Activated CD4-positive, alpha-beta T cell treated with anti-CD3 and anti-CD28 coated beads, Interleukin-2, amount 50 U/mL, for 48 hours (primary cell): ENCODE results near the gene TTC39C.
A peak's percentile ranks its signal among the peaks of the same experiment; 100 is the strongest.

Experiments
- DNase-seq, 2 experiments: peaks; one replicate each; pipeline ENCODE4 v3.0.0-alpha.2; 2020

TTC39C gene

GRCh38 chr18:23992089-23992940, 22.2 kb upstream of the TTC39C start:
- peak; percentile 34 to 46 for DNase-seq

DNA sequence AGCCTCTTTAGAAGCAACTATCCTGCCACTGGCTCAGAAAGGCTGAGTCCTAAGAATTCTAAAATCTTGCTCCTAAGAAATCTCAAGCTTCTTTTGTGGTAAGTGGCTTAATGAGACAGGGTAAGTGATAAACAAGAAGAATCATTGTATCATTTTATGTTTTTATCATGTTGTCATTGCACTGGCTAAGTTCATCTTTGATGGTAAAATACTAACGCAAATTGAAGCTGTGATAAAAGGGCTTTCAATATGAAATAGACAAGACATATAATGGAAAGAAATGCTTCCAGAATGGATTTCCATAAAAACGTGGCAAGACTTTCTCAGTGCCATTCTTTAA, 21.6 kb upstream of the TTC39C start:
- no peak for DNase-seq

DNA sequence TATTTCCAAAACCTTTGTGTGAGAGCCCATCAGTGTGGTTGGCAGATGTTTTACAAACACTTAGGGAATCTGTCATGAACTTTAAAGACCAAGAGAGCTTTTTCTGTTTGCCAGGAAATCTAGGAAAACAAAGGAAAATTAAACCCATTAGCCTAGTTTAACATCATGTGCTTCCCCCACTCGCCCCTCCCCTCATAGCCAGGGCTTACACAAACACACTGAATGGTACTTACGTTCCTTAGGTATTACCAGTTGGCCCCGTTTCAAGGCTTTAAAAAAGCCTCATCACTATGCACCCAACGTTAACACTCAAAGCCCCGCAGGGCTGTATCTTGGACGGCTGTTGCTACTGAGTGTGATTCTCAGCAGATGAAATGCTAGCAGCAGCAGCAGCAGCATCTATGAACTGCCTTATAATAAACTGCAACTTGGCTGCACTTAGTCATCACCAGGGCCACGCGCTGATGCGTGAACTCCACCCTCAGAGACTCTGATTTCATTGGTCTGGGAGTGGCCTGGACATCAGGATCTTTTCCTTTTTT, 20.1 kb upstream of the TTC39C start:
- DNase-seq = peak; percentile 33 to 39

DNA sequence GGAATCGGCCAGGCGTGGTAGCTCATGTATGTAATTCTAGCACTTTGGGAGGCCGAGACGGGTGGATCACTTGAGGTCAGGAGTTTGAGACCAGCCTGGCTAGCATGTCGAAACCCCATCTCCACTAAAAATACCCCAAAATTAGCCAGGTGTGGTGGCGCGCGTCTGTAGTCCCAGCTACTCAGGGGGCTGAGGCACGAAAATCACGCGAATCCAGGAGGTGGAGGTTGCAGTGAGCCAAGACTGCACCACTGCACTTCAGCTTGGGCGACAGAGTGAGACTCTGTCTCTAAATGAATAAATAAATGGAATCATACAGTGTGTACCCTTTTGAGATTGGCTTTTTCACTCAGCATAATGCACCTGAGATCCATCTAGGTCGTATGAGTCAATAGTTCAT, 19.4 kb upstream of the TTC39C start:
- DNase-seq = no peak

DNA sequence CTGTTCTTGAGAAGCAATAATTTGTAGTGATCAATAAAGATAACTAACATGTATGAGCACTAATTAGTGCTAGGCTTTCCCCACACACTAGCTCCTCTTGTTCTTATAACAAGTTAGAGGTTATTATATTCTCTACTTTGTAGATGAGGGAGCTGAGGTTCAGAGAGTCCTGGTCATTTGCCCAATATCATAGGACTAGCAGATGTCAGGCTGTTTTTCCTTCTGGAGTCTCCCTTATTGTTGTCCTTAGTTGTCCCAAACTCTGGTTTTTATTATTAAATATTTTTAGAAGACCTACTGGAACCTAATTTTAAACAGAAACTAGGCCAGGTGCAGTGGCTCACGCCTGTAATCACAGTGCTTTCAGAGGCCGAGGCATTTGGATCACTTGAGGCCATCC, 16.5 kb upstream of the TTC39C start:
- no peak for DNase-seq

GRCh38 chr18:23998820-23999219, 15.7 kb upstream of the TTC39C start:
- DNase-seq = no peak

DNA sequence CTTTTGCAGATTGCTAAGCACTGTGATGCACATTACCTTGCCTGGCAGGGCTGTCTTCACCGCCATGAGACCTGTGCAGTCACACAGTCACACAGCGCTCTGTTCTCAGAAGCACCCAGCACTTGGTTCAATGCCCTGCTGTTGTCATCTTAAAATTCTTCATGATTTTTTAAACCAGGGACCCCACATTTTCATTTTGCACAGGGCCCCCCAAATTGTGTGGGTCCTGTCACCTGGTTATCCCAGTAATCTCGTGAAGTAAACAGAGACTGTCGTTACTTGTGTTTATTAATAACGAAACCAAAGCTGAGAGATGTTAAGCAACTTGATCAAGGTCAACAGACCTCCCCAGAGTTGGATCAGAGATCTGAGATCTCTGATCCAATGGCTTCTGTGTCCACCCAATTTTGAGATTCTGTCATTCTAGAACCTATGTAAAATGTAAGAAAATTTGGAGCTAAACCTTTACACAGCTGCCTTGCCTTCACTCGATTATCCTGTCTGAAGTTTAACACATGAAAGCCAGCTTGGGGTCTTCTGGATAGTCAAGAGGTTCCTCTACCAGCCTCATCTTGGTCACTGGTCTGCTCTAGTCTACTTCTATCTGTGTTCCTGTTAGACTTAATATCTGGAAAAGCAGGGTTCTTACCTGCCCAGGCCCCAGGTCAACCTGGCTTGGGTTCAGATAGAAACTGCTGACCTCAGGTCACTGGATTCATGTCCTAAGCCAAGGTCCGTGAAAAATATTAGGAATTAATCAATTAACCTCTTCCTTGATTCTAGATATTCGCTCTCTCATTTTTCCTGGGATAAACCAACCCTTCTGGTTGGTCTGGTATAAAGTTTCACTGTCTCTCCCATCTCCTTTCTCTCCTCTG, 13.7 kb upstream of the TTC39C start:
- no peak for DNase-seq

DNA sequence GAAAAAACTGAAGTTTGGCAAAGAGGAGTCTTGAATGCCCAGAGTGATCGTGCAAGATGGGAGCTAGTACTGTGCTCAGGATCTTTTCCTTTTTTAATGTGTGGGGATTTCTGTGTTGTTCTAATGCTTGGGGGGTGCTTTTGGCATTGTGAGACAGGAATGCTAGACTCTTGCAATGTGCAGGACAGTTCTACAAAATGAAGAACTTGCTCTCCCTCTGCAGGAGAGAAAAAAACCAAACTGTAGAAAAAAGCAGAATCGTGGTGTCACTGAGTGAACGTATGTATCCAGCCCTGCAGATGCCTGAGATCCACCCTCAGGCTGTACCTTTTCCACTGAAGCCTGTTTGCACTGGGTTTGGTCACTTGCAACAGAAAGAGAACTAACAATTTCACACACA, 12.1 kb upstream of the TTC39C start:
- DNase-seq = no peak

GRCh38 chr18:24003288-24003687, 11.3 kb upstream of the TTC39C start:
- no peak for DNase-seq

GRCh38 chr18:24003903-24004640, 10.5 kb upstream of the TTC39C start:
- DNase-seq = no peak

DNA sequence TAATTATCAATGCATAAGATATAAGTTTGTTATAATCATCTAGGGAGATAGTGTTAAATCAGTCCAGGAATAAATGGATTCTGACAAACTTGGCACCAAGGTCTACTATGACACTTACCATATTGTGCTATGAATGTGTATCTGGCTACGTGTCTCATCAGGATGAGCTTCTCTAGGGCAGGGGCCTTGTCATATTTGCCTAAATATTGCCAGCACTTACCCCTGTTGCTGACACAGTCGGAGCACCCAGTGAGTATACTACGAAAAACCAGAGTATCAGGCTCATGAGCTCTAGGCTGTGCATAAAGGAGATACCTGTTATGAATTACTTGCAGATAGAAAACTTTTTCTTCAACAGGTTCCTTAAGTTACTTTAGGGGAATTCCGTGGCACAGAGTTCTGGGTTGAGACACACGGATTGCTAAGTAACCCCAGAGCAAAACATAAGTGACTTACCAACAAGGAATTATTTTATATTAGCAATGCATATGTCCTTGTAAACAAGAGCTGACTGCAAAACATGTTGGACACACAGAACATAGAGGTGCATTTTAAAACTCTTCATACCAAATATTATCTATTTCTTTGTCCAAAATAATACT, 7.7 kb upstream of the TTC39C start:
- no peak for DNase-seq

GRCh38 chr18:24009246-24009645, 5.3 kb upstream of the TTC39C start:
- DNase-seq = no peak

DNA sequence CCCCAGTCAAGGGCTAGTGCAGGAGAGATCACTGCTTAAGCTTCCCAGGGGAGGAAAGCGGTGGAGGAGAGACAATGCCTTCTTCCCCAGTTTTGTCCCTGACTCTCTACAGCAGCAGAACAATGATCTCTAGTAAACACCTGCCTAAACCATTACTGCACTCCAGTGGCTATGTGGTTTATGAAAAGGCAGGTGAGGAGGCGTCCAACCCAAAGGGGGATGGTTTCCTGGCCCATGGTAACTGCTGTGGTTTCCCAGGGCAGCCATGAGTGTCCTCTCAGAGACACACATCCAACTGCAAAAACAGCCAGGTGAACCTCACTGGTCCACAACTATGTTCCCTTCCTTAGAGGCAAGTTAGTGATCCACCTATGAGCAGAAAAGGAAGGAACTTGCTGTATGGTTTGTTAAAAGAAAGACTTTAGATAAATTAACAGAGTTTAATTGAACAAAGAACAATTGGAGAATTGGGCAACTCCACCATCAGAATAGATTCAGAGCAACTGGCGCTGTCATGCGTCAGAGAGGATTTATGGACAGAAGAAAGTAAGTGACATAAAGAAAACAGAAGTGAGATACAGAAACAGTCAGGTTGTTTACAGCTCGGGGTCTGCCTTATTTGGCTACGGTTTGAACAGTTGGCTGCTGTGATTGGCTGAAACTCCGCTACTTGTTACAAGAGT, 4.8 kb upstream of the TTC39C start:
- no peak for DNase-seq

- DNase-seq = no peak
Measured at GRCh38 chr18:24010673-24011072, 3.9 kb upstream of the TTC39C start.

DNA sequence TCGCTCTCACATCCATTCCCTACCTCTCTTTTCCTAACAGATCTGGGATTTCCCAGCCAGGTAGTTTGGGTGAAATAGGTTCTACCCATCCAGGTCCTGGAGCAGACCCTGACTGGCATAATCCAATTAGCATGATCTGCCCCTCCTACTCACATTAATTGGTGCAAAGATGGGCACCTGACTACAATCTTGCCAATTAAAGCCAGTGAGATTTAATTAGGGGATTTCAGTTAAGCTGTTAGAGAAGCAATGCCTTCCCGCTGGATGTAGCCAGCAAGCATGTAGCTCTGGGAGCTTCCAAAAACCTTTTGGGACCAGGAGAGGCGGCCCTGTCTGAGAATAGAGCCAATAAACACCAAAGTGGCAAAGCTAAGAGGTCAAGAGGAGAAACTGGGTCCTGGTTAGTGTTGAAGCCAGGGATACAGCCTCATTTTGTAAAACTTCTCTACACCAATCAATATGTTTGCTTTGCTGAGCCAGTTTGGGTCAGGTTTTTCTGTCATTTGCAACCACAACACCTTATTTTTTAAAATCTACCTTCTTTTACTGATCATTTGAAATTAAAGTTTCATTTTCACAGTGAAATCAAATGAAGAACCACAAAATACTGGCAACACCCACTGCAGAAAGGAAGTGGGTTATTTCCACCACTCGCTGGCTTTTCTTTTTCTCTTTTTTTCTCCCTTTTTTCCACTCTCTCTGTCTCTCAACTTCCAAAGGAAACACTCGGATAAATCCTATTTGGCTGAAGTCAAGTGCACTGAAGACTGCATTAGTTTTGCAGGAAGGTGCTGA, 3.2 kb upstream of the TTC39C start:
- no peak for DNase-seq

DNA sequence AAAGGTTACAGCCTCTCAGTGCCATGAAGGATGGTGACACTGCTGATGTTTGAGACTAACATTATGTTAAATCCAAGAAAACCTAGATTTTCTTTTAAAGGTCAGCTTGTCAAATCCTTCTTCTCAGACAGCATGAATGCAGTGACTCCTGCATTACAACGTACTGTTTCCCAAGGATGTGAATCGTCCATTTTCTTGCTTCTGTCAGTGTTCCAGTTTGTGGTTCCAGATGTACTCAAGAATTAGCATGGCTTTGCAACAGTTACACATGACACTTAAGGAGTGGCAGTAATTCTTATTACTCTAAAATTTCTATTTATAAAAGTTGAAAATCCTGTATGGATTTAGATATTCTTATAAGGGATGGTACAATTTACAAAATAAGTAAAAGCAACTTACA, 1.5 kb upstream of the TTC39C start:
- no peak for DNase-seq

DNA sequence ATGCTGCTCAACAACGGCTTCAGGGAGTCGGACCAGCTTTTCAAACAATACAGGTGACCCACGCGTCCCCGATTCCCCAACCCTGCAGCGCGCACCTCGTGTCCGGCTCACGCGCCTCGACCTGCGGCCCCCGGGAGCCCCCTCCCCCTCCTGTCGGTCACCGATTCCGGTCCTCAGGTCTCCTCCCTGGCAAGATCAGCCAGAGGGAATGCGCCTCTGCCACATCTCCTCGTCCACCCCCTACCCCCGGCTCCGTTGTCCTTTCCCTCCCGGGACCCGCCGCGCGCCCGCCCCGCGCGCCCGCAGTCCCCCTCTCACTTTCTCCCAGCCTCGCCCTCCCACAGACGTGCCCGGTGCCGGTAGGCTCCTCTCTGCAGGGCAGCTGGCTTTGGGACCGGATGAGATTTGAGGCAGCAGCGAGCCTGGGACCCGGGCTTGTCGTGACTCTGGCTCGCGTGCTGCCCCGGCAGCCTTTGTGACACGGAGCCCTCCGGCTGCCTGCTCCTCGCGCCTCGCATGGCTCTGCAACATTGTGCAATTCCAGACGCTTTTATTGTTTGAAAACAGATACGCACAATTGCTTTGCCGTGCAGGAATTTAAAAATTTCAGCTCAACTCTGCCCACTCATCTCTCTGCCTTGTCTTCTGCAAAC, 558 bp downstream of the TTC39C start:
- DNase-seq = peak; percentile 56 to 66

- DNase-seq = no peak
Measured at GRCh38 chr18:24015639-24016631, 1.4 kb downstream of the TTC39C start.

DNA sequence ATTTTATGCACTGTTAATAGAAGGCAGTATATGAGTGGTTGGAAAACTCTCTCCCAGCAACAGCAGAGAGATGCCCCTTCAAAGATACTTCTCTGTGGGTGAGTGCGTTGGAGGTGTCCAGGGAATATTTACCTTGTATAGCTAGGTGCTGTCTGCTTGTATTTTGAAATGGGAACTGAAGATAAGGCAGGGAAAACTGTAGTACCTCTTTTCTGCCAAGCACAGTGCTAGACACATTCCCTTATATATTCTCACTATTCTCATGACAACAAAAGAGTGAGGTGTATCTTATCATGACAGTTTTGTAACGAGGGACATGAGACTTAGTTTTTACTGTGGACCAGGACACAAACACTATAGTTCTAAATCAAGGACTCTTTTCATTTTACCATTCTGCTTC, 2.1 kb downstream of the TTC39C start:
- DNase-seq = no peak
